ENCODE results near the gene MTR.

DNA sequence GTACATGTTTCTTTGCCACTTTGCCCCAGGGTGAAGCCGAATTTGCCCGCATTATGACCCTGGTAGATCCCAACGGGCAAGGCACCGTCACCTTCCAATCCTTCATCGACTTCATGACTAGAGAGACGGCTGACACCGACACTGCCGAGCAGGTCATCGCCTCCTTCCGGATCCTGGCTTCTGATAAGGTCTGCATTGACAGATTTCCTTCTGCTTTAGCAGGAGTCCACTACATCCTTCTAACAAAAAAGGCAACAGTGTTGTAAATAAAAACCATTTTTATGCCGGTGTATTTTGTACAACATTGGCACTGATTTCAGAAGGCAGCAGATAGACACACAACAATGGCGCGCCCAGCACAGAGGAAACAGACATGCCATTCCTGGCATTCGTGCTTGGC is 34.1 kb upstream of the MTR start:
- TF ChIP-seq, protein P1, sequence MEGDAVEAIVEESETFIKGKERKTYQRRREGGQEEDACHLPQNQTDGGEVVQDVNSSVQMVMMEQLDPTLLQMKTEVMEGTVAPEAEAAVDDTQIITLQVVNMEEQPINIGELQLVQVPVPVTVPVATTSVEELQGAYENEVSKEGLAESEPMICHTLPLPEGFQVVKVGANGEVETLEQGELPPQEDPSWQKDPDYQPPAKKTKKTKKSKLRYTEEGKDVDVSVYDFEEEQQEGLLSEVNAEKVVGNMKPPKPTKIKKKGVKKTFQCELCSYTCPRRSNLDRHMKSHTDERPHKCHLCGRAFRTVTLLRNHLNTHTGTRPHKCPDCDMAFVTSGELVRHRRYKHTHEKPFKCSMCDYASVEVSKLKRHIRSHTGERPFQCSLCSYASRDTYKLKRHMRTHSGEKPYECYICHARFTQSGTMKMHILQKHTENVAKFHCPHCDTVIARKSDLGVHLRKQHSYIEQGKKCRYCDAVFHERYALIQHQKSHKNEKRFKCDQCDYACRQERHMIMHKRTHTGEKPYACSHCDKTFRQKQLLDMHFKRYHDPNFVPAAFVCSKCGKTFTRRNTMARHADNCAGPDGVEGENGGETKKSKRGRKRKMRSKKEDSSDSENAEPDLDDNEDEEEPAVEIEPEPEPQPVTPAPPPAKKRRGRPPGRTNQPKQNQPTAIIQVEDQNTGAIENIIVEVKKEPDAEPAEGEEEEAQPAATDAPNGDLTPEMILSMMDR (IDR thresholded peaks at IDR 0.05) = no peak
- TF ChIP-seq POLR2A (IDR thresholded peaks at IDR 0.05) (no peak), EP300 (IDR thresholded peaks at IDR 0.05) (no peak), POLR2AphosphoS5 (IDR thresholded peaks at IDR 0.05) (no peak)
